HCT116 (cell line): ENCODE measurements around the gene TAB3. TPM values are rescaled to one million over a fixed set of nuclear protein-coding genes. Genes with fewer than 3 reads are reported as not detected.

ENCODE experiments used
- ATAC-seq: fragments of 200-7000 bp; cut with Tn5 transposase; 2 replicates; pipeline ENCODE4 v1.9.1; 2020; ENCODE audit warnings: mild to moderate bottlenecking, moderate library complexity
- BruUV-seq: library from RNA; stranded (reverse); fragments of 400-500 nt; replicated peaks from 2 replicates; lab custom pipeline; 2021; lab: Mats Ljungman, UMichigan
- CTCF ChIA-PET: fragments of 300-600 bp; sonication (Branson Sonifier 250); formaldehyde crosslinking; loops from one replicate; lab custom pipeline; 2021; ENCODE audit warnings: antibody characterized with exemption; lab: Charles Lee
- POLR2A ChIA-PET: fragments of 300-600, 350-600 bp; sonication (Branson Sonifier 250); formaldehyde crosslinking; loops from one replicate; lab custom pipeline; 2021; ENCODE audit warnings: antibody characterized with exemption; lab: Charles Lee
- RAD21 ChIA-PET, 2 experiments: fragments of 300-600 bp; sonication (Branson Sonifier 250); formaldehyde crosslinking; loops; one replicate each; lab custom pipeline; 2023; ENCODE audit warnings: low total read pairs in 2 of 2; ENCODE audit not compliant: uncharacterized antibody in 2 of 2, unreplicated experiment in 2 of 2, low non-redundant PET in 1 of 2; lab: Charles Lee
- DNase-seq: peaks from one replicate; pipeline ENCODE4 v3.0.0-alpha.2; 2010; ENCODE audit warnings: low read depth, low spot score
- H2AFZ ChIP-seq: fragments of 200-600 bp; shearing (Covaris generic), sonication (generic); 2 replicates; pipeline ENCODE4 v1.6.1; 2017; ENCODE audit warnings: low read depth, mixed run types, mixed read lengths, antibody characterized with exemption, low read length; ENCODE audit not compliant: poor library complexity, severe bottlenecking
- H3K27ac ChIP-seq: 2 replicates; pipeline ENCODE4 v1.5.1; 2012; ENCODE audit warnings: low read depth, low read length
- H3K27me3 ChIP-seq: fragments of 200-600 bp; sonication (generic); 2 replicates; pipeline ENCODE4 v1.6.1; 2016; ENCODE audit warnings: mixed run types, low read length, mixed read lengths; ENCODE audit not compliant: insufficient read depth
- H3K36me3 ChIP-seq, 2 experiments: fragments of 200-500 bp in 1 of 2; fragments of 200-600 bp in 1 of 2; sonication (Bioruptor generic) in 1 of 2; sonication (generic) in 1 of 2; 2 replicates each; pipeline versions ENCODE4 v1.5.1 to v1.6.1; 2014 to 2016; ENCODE audit warnings: low read length in 2 of 2, inconsistent platforms in 1 of 2, mixed read lengths in 1 of 2, mixed run types in 1 of 2; ENCODE audit not compliant: insufficient read depth in 2 of 2, control insufficient read depth in 1 of 2
- H3K4me1 ChIP-seq, 2 experiments: fragments of 200-600 bp in 1 of 2; sonication (generic) in 1 of 2; 2 replicates each; pipeline versions ENCODE4 v1.5.1 to v1.6.1; 2012 to 2017; ENCODE audit warnings: low read length in 2 of 2, inconsistent platforms in 1 of 2, mild to moderate bottlenecking in 1 of 2, mixed read lengths in 1 of 2, mixed run types in 1 of 2, moderate library complexity in 1 of 2; ENCODE audit not compliant: insufficient read depth in 2 of 2, control insufficient read depth in 1 of 2
- H3K4me2 ChIP-seq: fragments of 200-600 bp; sonication (generic); 2 replicates; pipeline ENCODE4 v1.6.1; 2017; ENCODE audit warnings: mixed run types, low read length, mixed read lengths
- H3K4me3 ChIP-seq, 2 experiments: fragments of 200-600 bp in 1 of 2; sonication (generic) in 1 of 2; replicated peaks in 1 of 2; 2 replicates each; pipeline ENCODE4 v1.5.1; 2011 to 2016; ENCODE audit warnings: low read length in 2 of 2, control low read depth in 1 of 2, low read depth in 1 of 2, mild to moderate bottlenecking in 1 of 2, mixed read lengths in 1 of 2, mixed run types in 1 of 2
- H3K79me2 ChIP-seq: fragments of 200-600 bp; sonication (generic); 2 replicates; pipeline ENCODE4 v1.6.1; 2017; ENCODE audit warnings: mild to moderate bottlenecking, mixed run types, low read length, moderate library complexity, mixed read lengths; ENCODE audit not compliant: insufficient read depth
- H3K9ac ChIP-seq: fragments of 200-600 bp; sonication (generic); 2 replicates; pipeline ENCODE4 v1.6.1; 2016; ENCODE audit warnings: low read length, mixed read lengths
- H3K9me2 ChIP-seq: fragments of 200-600 bp; sonication (generic), shearing (Covaris generic); 2 replicates; pipeline ENCODE4 v1.6.1; 2017; ENCODE audit warnings: mixed run types, mild to moderate bottlenecking, moderate library complexity; ENCODE audit not compliant: insufficient read depth
- H3K9me3 ChIP-seq, 2 experiments: fragments of 200-500 bp in 1 of 2; fragments of 200-600 bp in 1 of 2; sonication (Bioruptor generic) in 1 of 2; sonication (generic) in 1 of 2; 2 replicates each; pipeline ENCODE4 v1.6.1; 2014 to 2017; ENCODE audit warnings: low read length in 2 of 2, mixed read lengths in 2 of 2, inconsistent platforms in 1 of 2, low read depth in 1 of 2, mild to moderate bottlenecking in 1 of 2, mixed run types in 1 of 2, moderate library complexity in 1 of 2; ENCODE audit not compliant: control insufficient read depth in 1 of 2, insufficient read depth in 1 of 2
- H4K20me1 ChIP-seq: fragments of 200-600 bp; sonication (generic), shearing (Covaris generic); 2 replicates; pipeline ENCODE4 v1.6.1; 2017; ENCODE audit warnings: mixed run types, mild to moderate bottlenecking, moderate library complexity; ENCODE audit not compliant: insufficient read depth
- CBX3 ChIP-seq: IDR thresholded peaks from 2 replicates; pipeline ENCODE4 v1.6.1; 2012; ENCODE audit warnings: low read depth
- CEBPB ChIP-seq: IDR thresholded peaks from 2 replicates; pipeline ENCODE4 v1.6.1; 2012; ENCODE audit warnings: low read depth
- EGR1 ChIP-seq: IDR thresholded peaks from 2 replicates; pipeline ENCODE4 v1.6.1; 2012; ENCODE audit warnings: low read depth
- ELF1 ChIP-seq: IDR thresholded peaks from 2 replicates; pipeline ENCODE4 v1.6.1; 2012; ENCODE audit warnings: low read depth, borderline replicate concordance
- EZH2phosphoT487 ChIP-seq: fragments of 200-600 bp; IDR thresholded peaks from 2 replicates; pipeline ENCODE4 v1.6.1; 2018; ENCODE audit warnings: antibody characterized with exemption, borderline replicate concordance
- JUND ChIP-seq: IDR thresholded peaks from 2 replicates; pipeline ENCODE4 v1.6.1; 2012
- POLR2A ChIP-seq: IDR thresholded peaks from 2 replicates; pipeline ENCODE4 v1.7.0; 2011; ENCODE audit warnings: borderline replicate concordance; ENCODE audit not compliant: insufficient read depth, insufficient read length; ENCODE audit errors: extremely low read depth
- POLR2AphosphoS5 ChIP-seq: IDR thresholded peaks from 2 replicates; pipeline ENCODE4 v1.6.1; 2011; ENCODE audit warnings: mild to moderate bottlenecking, low read depth, low read length, moderate library complexity
- SIN3A ChIP-seq: IDR thresholded peaks from 2 replicates; pipeline ENCODE4 v1.6.1; 2012; ENCODE audit warnings: low read depth
- SP1 ChIP-seq: IDR thresholded peaks from 2 replicates; pipeline ENCODE4 v1.6.1; 2012; ENCODE audit warnings: low read depth
- SRF ChIP-seq: IDR thresholded peaks from 2 replicates; pipeline ENCODE4 v1.6.1; 2012; ENCODE audit warnings: low read depth
- TCF7L2 ChIP-seq: IDR thresholded peaks from 2 replicates; pipeline ENCODE4 v1.7.0; 2011; ENCODE audit warnings: borderline replicate concordance, inconsistent platforms; ENCODE audit not compliant: insufficient read depth, insufficient read length; ENCODE audit errors: extremely low read depth
- YY1 ChIP-seq: IDR thresholded peaks from 2 replicates; pipeline ENCODE4 v1.6.1; 2011; ENCODE audit warnings: low read length, low read depth, moderate library complexity, mild to moderate bottlenecking; ENCODE audit not compliant: insufficient replicate concordance; ENCODE audit errors: extremely low read depth
- ZFX ChIP-seq: fragments of 450-650 bp; IDR thresholded peaks from 2 replicates; pipeline ENCODE4 v1.6.1; 2017
- ZNF274 ChIP-seq: fragments of 200-500 bp; sonication (Bioruptor generic); IDR thresholded peaks from 2 replicates; pipeline ENCODE4 v1.6.1; 2014; ENCODE audit warnings: mild to moderate bottlenecking, low read depth, low read length, inconsistent platforms
- intact Hi-C: fragments of 100-400 bp; cut with micrococcal nuclease; formaldehyde crosslinking; loops from 2 replicates; pipeline ENCODE4 v1.10.0; 2022
- total RNA-seq: library from RNA; stranded (reverse); gene quantifications from one replicate; pipeline ENCODE4 v1.2.1, GENCODE V29; 2021; ENCODE audit not compliant: unreplicated experiment
- TF ChIP-seq, protein P1 (sequence below): IDR thresholded peaks from 2 replicates; pipeline ENCODE4 v1.6.1; 2012
- TF ChIP-seq, protein P2 (sequence below): IDR thresholded peaks from 2 replicates; pipeline ENCODE4 v1.6.1; 2012
- TF ChIP-seq, protein P3 (sequence below): IDR thresholded peaks from 2 replicates; pipeline ENCODE4 v1.6.1; 2012; ENCODE audit warnings: low read depth

TAB3 gene
- total RNA-seq, 1 experiment from 2014 or later = 11.2 TPM

DNA sequence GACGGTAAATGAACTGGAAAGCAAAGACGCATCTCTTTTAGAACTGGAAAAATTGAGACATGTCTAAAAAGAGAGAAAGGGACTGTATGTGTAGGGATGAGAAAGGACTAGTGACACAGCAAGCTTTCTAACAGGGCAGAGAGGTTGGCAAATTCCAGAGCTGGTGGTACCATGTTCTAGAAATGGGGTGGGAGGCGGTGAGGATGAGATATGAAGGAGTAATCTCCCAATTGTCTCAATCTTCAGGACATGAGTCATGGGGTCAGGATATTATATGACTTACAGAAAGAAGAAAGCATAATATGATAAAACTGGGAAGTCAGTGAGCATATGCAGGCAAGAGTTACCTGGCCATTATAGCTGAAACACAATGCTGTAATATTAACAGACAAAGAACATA lies 14.2 kb downstream of the TAB3 start:
- no peaks in the 10 kb centered on the region for H4K20me1 ChIP-seq
- no peak for TF ChIP-seq JUND
- no peak for TF ChIP-seq YY1
- TF ChIP-seq SRF = no peak
- TF ChIP-seq ELF1 = no peak
- TF ChIP-seq, protein P1, sequence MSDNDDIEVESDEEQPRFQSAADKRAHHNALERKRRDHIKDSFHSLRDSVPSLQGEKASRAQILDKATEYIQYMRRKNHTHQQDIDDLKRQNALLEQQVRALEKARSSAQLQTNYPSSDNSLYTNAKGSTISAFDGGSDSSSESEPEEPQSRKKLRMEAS = no peak
- H3K27me3 ChIP-seq = no peaks in the 10 kb centered on the region
- ChIA-PET POLR2A (no interaction called here), RAD21 (no interaction called here), CTCF (no interaction called here)
- H3K36me3 ChIP-seq = no peaks in the 10 kb centered on the region
- DNase-seq (no peak), ATAC-seq (no peak)
- H3K9me2 ChIP-seq = no peaks in the 10 kb centered on the region
- peaks cover 0 to 40% of the 10 kb centered on the region in 2 experiments; a peak in 2 of 4 replicates for H3K4me1 ChIP-seq
- no peak overlapping the region for H3K27ac ChIP-seq
- H3K9me3 ChIP-seq = no peaks in the 10 kb centered on the region
- intact Hi-C loops = no loop called here
- H2AFZ ChIP-seq = no peak overlapping the region
- no peak overlapping the region for H3K4me3 ChIP-seq
- no peak overlapping the region for H3K9ac ChIP-seq
- no TSS peak for BruUV-seq
- H3K79me2 ChIP-seq = peaks cover 15% of the 10 kb centered on the region
- peak overlapping the region; percentile 17; the same call in 1 of the 2 replicates for H3K4me2 ChIP-seq

DNA sequence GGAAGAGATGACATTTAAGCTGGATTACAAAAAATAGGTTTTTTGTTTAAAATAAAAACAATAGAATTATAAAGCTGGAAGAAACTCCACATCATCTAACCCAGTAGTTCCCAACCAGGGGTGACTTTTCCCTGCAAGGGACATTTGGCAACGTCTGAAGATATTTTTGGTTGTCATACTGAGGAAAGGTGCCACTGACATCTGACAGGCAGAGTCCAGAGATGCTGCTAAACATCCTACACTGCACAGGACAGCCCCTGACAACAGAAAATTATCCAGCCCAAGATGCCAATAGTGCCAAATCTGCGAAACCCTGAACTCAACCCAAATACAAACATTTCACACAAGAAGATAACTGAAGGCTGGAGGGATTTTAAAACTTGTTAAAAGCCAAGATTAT lies 18.5 kb downstream of the TAB3 start:
- no peaks in the 10 kb centered on the region for H3K9me2 ChIP-seq
- POLR2A ChIA-PET = no interaction called here
- no peaks in the 10 kb centered on the region for H4K20me1 ChIP-seq
- DNase-seq = no peak
- no peak overlapping the region for H3K27ac ChIP-seq
- BruUV-seq = no TSS peak
- no peak overlapping the region for H3K4me3 ChIP-seq
- peaks cover 0 to 9% of the 10 kb centered on the region in 2 experiments; a peak in 1 of 4 replicates for H3K4me1 ChIP-seq
- no peak overlapping the region for H3K9ac ChIP-seq
- no peak for TF ChIP-seq ZNF274
- no peak for TF ChIP-seq CBX3
- TF ChIP-seq ZFX = no peak
- TF ChIP-seq, protein P1 = no peak
- TF ChIP-seq SIN3A = no peak
- no peak for TF ChIP-seq JUND
- TF ChIP-seq SRF = no peak
- TF ChIP-seq TCF7L2 = no peak
- TF ChIP-seq CEBPB = no peak
- no peak for TF ChIP-seq EZH2phosphoT487
- no peak for TF ChIP-seq POLR2AphosphoS5
- TF ChIP-seq POLR2A = no peak
- TF ChIP-seq, protein P2, sequence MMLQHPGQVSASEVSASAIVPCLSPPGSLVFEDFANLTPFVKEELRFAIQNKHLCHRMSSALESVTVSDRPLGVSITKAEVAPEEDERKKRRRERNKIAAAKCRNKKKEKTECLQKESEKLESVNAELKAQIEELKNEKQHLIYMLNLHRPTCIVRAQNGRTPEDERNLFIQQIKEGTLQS = no peak
- TF ChIP-seq EGR1 = no peak
- TF ChIP-seq, protein P3, sequence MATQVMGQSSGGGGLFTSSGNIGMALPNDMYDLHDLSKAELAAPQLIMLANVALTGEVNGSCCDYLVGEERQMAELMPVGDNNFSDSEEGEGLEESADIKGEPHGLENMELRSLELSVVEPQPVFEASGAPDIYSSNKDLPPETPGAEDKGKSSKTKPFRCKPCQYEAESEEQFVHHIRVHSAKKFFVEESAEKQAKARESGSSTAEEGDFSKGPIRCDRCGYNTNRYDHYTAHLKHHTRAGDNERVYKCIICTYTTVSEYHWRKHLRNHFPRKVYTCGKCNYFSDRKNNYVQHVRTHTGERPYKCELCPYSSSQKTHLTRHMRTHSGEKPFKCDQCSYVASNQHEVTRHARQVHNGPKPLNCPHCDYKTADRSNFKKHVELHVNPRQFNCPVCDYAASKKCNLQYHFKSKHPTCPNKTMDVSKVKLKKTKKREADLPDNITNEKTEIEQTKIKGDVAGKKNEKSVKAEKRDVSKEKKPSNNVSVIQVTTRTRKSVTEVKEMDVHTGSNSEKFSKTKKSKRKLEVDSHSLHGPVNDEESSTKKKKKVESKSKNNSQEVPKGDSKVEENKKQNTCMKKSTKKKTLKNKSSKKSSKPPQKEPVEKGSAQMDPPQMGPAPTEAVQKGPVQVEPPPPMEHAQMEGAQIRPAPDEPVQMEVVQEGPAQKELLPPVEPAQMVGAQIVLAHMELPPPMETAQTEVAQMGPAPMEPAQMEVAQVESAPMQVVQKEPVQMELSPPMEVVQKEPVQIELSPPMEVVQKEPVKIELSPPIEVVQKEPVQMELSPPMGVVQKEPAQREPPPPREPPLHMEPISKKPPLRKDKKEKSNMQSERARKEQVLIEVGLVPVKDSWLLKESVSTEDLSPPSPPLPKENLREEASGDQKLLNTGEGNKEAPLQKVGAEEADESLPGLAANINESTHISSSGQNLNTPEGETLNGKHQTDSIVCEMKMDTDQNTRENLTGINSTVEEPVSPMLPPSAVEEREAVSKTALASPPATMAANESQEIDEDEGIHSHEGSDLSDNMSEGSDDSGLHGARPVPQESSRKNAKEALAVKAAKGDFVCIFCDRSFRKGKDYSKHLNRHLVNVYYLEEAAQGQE = no peak
- TF ChIP-seq SP1 = no peak
- H2AFZ ChIP-seq = no peak overlapping the region
- CTCF ChIA-PET = no interaction called here
- no peaks in the 10 kb centered on the region for H3K36me3 ChIP-seq
- H3K27me3 ChIP-seq = no peaks in the 10 kb centered on the region
- no peaks in the 10 kb centered on the region for H3K79me2 ChIP-seq
- no peak for ATAC-seq
- no peaks in the 10 kb centered on the region for H3K9me3 ChIP-seq
- no peak overlapping the region for H3K4me2 ChIP-seq
- intact Hi-C loops = no loop called here
- RAD21 ChIA-PET = no interaction called here
